Fibroblast of mammary gland (primary cell): Measurements from ENCODE around the gene MECR.
A peak's percentile ranks its signal among the peaks of the same experiment; 100 is the strongest.

Source experiments
- DNase-seq: peaks from one replicate; pipeline ENCODE4 v3.0.0-alpha.2; 2010; ENCODE audit warnings: low read depth
- H3K4me3 ChIP-seq: 2 replicates; pipeline ENCODE4 v1.5.1; 2011; ENCODE audit warnings: low read depth, mild to moderate bottlenecking, low read length, moderate library complexity; ENCODE audit not compliant: control insufficient read depth
- CTCF ChIP-seq: conservative IDR thresholded peaks from 2 replicates; pipeline ENCODE4 v1.5.1; 2011; ENCODE audit warnings: low read depth, low read length, inconsistent platforms; ENCODE audit not compliant: control insufficient read depth, insufficient read depth

MECR gene

GRCh38 chr1:29172415-29172939, 58.3 kb downstream of the MECR start:
- no peak overlapping the region for H3K4me3 ChIP-seq
- no peak for TF ChIP-seq CTCF
- no peak for DNase-seq

- no peak for TF ChIP-seq CTCF
- no peak for DNase-seq
- no peak overlapping the region for H3K4me3 ChIP-seq
Observed at GRCh38 chr1:29171521-29171920, 59.2 kb downstream of the MECR start.

GRCh38 chr1:29171089-29171488, 59.6 kb downstream of the MECR start:
- TF ChIP-seq CTCF = no peak
- H3K4me3 ChIP-seq = no peak overlapping the region
- DNase-seq = peak; percentile 71

GRCh38 chr1:29169976-29170375, 60.8 kb downstream of the MECR start:
- H3K4me3 ChIP-seq = no peak overlapping the region
- TF ChIP-seq CTCF = no peak
- DNase-seq = no peak

- no peak overlapping the region for H3K4me3 ChIP-seq
- no peak for TF ChIP-seq CTCF
- DNase-seq = no peak
Observed at GRCh38 chr1:29167904-29168303, 62.8 kb downstream of the MECR start.

- no peak for DNase-seq
- TF ChIP-seq CTCF = no peak
- H3K4me3 ChIP-seq = no peak overlapping the region
Observed at GRCh38 chr1:29166291-29166878, 64.3 kb downstream of the MECR start.

- TF ChIP-seq CTCF = no peak
- DNase-seq = no peak
- no peak overlapping the region for H3K4me3 ChIP-seq
Observed at GRCh38 chr1:29164588-29164987, 66.1 kb downstream of the MECR start.
